Thymus (tissue), 11 donors: ENCODE data around the gene HMGCLL1. TPM values are rescaled to one million over a fixed set of nuclear protein-coding genes. Genes with fewer than 3 reads are reported as not detected.

Experiments
- DNase-seq, 9 donors: peaks; one replicate each; pipeline ENCODE4 v3.0.0-alpha.2; 2013; ENCODE audit warnings: low spot score in 9 of 9, low read depth in 6 of 9, missing footprints in 1 of 9
- H3K27ac ChIP-seq, 2 donors: one replicate each; pipeline ENCODE4 v1.5.1; 2013; ENCODE audit warnings: control low read depth in 1 of 2, low read depth in 1 of 2, low read length in 1 of 2, mild to moderate bottlenecking in 1 of 2, moderate library complexity in 1 of 2
- H3K27me3 ChIP-seq, 2 donors: one replicate each; pipeline ENCODE4 v1.5.1; 2013; ENCODE audit warnings: low read length in 1 of 2; ENCODE audit not compliant: control insufficient read depth in 2 of 2, insufficient read depth in 1 of 2
- H3K36me3 ChIP-seq, 2 donors: one replicate each; pipeline ENCODE4 v1.5.1; 2013; ENCODE audit warnings: low read length in 1 of 2, mild to moderate bottlenecking in 1 of 2, moderate library complexity in 1 of 2; ENCODE audit not compliant: control insufficient read depth in 2 of 2, insufficient read depth in 2 of 2
- H3K4me1 ChIP-seq, 2 donors: one replicate each; pipeline ENCODE4 v1.5.1; 2013; ENCODE audit warnings: low read length in 2 of 2; ENCODE audit not compliant: control insufficient read depth in 2 of 2, insufficient read depth in 2 of 2
- H3K4me3 ChIP-seq, 2 donors: one replicate each; pipeline ENCODE4 v1.5.1; 2013; ENCODE audit warnings: low read length in 2 of 2, control low read depth in 1 of 2, mild to moderate bottlenecking in 1 of 2
- H3K9me3 ChIP-seq, 2 donors: one replicate each; pipeline ENCODE4 v1.5.1; 2013; ENCODE audit warnings: low read length in 1 of 2, mild to moderate bottlenecking in 1 of 2; ENCODE audit not compliant: control insufficient read depth in 2 of 2, insufficient read depth in 1 of 2
- WGBS: extraction: QIAGEN DNeasy Blood & Tissue Kit; methylation state at CpG from one replicate; pipeline ENCODE4 v1.1.7; 2013; 5-methylcytosine and 5-hydroxymethylcytosine counted together
- polyA plus RNA-seq: library from polyadenylated mRNA; stranded (reverse); fragments of 200-250 nt; gene quantifications from one replicate; pipeline ENCODE4 v1.2.3, GENCODE V29; 2013
- total RNA-seq: library from RNA; stranded (reverse); fragments of 120-200 nt; gene quantifications from one replicate; pipeline ENCODE4 v1.2.4, GENCODE V29; 2013
- donor health status: healthy.

Gene HMGCLL1
- total and polyA plus RNA-seq, 2 donors: 0.34 to 0.42 TPM

DNA sequence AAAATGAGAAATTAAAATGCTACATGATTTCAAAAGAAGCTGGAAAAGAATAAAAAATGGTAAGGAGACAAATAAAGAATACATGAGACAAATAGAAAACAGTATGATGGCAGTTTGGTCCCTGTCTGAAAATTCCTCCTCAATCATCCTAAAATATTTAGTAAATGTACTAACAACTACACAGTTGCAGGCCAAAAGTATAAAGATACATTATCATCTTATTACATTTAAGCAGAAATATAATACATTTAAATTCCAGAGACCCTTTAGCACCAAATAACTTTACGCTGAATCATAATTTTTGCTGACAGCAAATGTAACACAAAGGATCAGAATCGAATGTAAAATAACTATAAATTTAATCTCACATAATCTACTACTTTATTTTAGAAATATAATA, 4.4 kb downstream of the HMGCLL1 start:
- no peaks in the 10 kb centered on the region for H3K36me3 ChIP-seq
- DNase-seq: no peak
- no peaks in the 10 kb centered on the region for H3K4me1 ChIP-seq
- peaks cover 0 to 11% of the 10 kb centered on the region in 2 donors for H3K27me3 ChIP-seq
- WGBS: 85% methylated on average over 2 of the region's 2 CpGs
- H3K9me3 ChIP-seq: peaks cover 0 to 3% of the 10 kb centered on the region in 2 donors
- H3K4me3 ChIP-seq: no peak overlapping the region
- no peak overlapping the region for H3K27ac ChIP-seq

DNA sequence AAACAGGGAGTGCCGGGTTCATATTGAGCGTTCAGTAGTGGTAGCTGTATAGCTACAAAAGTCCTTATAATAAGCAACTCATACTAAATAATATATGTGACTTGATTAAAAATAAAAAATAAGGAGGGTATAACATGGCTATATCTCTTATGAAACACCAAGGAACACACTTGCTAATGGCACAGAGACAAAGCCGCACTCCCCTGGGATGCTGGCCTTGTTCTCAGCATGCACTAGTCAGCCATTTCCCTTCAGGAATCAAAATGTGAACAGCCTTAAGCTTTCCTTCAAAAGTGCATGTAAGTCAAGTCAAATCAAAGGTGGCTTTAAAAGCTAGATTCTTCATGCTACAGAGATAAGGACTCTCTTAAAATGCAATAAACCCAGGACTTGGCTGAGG, 9.4 kb downstream of the HMGCLL1 start:
- Histone ChIP-seq H3K4me3 (no peak overlapping the region), H3K4me1 (no peaks in the 10 kb centered on the region), H3K27ac (no peak overlapping the region), H3K36me3 (no peaks in the 10 kb centered on the region), H3K9me3 (no peaks in the 10 kb centered on the region), H3K27me3 (no peaks in the 10 kb centered on the region)
- 98% methylated on average over 3 of the region's 3 CpGs for WGBS
- DNase-seq: no peak

DNA sequence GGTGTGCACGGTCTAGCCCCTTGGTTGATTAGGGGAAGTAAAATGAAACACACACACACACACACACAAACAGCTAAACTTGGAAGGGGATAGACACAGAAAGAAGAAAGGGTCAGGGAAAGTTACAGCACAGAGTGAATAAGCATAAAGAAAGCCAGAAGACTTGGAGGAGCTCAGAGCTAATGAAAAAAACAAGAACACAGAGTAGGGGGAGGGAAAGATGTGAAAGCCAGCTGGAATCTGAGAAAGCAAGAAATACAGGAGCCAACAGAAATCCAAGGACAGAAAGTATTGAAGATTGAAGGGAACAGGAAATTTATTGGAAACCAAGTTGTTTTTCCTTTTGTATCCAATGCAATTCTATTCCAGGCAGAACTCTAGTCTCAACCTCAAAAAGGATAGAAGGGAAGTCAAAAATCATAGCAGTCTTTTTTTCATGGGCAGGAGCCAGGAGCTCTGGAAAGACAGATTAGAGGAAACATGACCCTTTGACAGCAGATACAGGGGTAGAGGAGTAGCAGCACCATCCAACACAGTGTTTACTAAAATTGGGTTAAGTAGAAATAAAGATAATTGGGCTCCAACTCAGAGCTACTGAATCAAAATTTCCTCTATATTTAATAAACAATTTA, 10.1 kb downstream of the HMGCLL1 start:
- Histone ChIP-seq H3K9me3 (no peaks in the 10 kb centered on the region), H3K4me1 (no peaks in the 10 kb centered on the region), H3K4me3 (no peak overlapping the region), H3K27ac (no peak overlapping the region), H3K36me3 (no peaks in the 10 kb centered on the region), H3K27me3 (no peaks in the 10 kb centered on the region)
- peak in 1 of 9 donors; percentile 1 for DNase-seq
- WGBS: 81% methylated on average over 1 of the region's 1 CpG

DNA sequence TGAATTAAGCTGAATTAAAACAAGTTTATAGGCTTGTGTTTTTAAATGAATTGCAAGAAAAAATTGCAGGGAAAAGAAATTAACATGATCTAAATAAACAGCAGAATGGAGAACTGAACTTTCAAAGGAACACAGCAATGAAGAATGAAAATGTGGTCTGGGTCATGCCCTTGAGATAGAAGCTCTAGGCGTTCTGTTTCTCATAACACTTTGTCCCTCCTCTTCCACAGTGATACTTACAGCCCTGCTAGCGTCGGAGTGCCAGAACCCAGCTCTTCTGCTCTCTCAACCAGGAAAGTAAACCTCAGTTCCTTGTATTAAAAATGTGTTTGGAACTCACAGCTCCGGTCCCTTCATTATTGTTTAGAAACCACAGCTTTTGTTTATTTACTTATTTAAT, 11.4 kb downstream of the HMGCLL1 start:
- DNase-seq: no peak
- H3K27ac ChIP-seq: no peak overlapping the region
- WGBS: 77% methylated on average over 4 of the region's 4 CpGs
- H3K4me3 ChIP-seq: no peak overlapping the region
- no peaks in the 10 kb centered on the region for H3K27me3 ChIP-seq
- no peaks in the 10 kb centered on the region for H3K4me1 ChIP-seq
- H3K36me3 ChIP-seq: no peaks in the 10 kb centered on the region
- no peaks in the 10 kb centered on the region for H3K9me3 ChIP-seq

DNA sequence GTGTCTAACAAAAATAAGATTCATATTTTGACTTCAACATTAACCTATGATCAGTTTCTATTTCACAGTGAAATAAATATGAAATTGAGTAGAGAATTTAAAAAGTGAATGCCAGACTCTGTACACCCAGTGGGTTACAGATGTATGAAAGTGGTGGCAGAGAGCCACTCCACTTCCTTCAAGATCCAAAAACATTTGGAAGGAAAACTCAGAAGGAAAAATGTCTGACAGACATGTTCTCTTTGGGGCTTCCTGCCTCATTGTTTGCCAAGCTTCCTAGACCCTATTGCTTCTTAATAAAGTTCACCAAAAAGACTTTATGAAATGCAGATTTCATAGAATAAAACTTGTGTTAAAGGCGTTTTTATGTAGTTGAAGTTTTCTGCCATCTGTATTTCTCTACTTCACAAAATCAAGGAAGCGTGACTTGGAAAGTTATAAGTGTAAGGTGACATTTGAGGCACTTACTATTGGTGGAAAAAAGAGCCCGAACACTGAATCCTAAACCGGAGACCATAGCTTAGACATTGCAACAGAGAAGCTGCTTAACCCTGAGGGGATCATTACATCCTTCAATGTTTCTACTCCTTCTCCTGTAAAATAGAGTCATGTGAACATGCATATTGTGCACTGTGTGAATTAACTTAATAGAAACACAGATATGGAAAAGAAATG, 12.8 kb downstream of the HMGCLL1 start:
- WGBS: 89% methylated on average over 4 of the region's 4 CpGs
- Histone ChIP-seq H3K36me3 (no peaks in the 10 kb centered on the region), H3K4me1 (no peaks in the 10 kb centered on the region), H3K9me3 (no peaks in the 10 kb centered on the region), H3K4me3 (no peak overlapping the region), H3K27ac (no peak overlapping the region), H3K27me3 (no peaks in the 10 kb centered on the region)
- DNase-seq: no peak

DNA sequence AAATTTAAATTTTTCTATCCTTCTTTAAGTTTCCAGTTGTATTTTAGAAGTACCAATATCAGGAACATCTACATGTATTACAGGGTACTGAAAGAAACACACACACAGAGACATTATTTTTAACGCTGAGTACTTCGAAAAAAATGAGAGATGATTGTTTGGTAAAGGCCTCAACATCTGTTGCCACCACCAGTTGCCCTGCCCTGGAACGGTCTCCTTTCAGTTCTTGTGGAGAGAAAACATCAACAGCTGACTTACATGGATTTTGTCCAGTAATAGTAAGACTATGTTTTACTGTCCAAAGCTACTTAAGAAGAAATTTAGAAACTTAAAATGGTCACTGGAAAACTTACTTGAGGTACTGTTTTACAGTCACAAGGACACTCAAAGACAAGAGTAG, 16.7 kb downstream of the HMGCLL1 start:
- no peaks in the 10 kb centered on the region for H3K4me1 ChIP-seq
- H3K4me3 ChIP-seq: no peak overlapping the region
- H3K27me3 ChIP-seq: no peaks in the 10 kb centered on the region
- no peaks in the 10 kb centered on the region for H3K36me3 ChIP-seq
- H3K9me3 ChIP-seq: no peaks in the 10 kb centered on the region
- DNase-seq: no peak
- WGBS: 96% methylated on average over 3 of the region's 3 CpGs
- no peak overlapping the region for H3K27ac ChIP-seq

DNA sequence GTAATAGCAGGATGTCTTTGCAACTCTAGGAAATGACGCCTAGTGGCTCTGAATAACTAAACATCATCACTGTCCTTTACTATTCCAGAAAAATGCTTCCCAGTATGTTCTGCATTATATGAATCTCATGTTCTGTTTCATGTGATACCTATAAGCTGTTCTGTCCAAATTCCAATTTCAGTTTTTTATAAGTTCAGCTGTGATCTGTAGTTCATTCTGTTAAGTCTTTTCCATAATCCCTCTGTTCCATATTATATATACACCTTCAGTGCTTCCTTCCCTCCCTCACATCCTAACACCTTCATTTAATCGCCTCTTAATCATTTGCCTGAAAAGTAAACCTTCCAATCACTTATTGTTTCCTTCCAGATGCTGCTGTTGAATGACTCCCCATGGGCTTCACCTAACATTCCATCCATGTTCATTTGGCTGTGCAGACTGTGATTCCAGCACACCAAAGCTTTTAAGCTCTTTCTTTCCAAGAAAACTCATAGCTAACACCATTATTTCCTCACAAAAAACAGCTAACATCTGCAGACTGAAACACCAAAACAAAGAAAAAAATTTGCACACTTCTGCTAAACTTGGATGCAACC, 18.6 kb downstream of the HMGCLL1 start:
- DNase-seq: no peak
- no peaks in the 10 kb centered on the region for H3K4me1 ChIP-seq
- 93% methylated on average over 2 of the region's 2 CpGs for WGBS
- H3K36me3 ChIP-seq: no peaks in the 10 kb centered on the region
- H3K4me3 ChIP-seq: no peak overlapping the region
- H3K27ac ChIP-seq: no peak overlapping the region
- no peaks in the 10 kb centered on the region for H3K27me3 ChIP-seq
- H3K9me3 ChIP-seq: no peaks in the 10 kb centered on the region

DNA sequence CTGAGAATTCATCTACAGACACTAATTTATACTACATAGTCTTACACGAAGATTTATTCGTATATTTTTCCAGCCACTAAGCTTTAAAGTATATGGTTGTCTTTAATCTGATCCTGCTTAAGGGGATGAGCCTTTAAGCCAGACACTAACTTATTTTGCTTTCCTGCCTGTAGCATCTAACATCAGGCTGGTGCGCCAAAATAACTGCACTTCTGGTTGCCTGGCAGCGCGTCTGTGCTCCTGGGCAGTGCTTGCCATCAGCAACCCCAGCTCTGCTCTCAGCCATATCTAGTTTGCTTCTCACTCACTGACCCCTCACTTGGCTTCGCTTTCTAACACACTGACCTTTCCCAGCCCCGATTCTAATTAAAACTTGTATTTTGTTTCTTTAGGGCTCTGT, 21.8 kb downstream of the HMGCLL1 start:
- Histone ChIP-seq H3K27me3 (no peaks in the 10 kb centered on the region), H3K36me3 (no peaks in the 10 kb centered on the region), H3K27ac (no peak overlapping the region), H3K9me3 (no peaks in the 10 kb centered on the region), H3K4me3 (no peak overlapping the region), H3K4me1 (no peaks in the 10 kb centered on the region)
- no peak for DNase-seq
- WGBS: 93% methylated on average over 7 of the region's 7 CpGs

DNA sequence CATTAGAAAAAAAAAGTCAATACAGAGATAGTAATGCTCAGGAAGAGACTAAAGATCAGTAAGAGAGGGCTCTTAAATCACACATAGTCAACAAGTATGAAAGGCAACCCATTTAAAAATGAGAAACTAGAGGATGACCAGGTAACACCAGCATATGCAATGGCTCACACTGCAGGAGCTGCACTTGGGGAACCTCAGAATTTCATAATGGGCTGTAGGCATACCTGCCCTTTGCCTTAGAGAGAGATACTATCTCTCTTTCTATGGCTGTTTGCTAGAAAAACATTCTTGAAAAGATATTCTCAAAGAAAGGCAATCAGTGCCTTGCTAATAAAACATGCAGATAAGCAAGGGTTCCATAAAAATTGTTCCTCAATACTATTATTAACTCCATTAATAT, 33.2 kb downstream of the HMGCLL1 start:
- Histone ChIP-seq H3K27me3 (no peaks in the 10 kb centered on the region), H3K27ac (no peak overlapping the region), H3K36me3 (no peaks in the 10 kb centered on the region), H3K4me1 (no peaks in the 10 kb centered on the region), H3K4me3 (no peak overlapping the region), H3K9me3 (no peaks in the 10 kb centered on the region)
- no peak for DNase-seq
